HG03175 (cell line): ENCODE results near the gene TTLL5.

ENCODE experiments used
- ATAC-seq: cut with Tn5 transposase; IDR thresholded peaks from one replicate; pipeline ENCODE4 v1.9.1; 2021; ENCODE audit warnings: mild to moderate bottlenecking, moderate library complexity; ENCODE audit not compliant: unreplicated experiment

The TTLL5 gene, protein sequence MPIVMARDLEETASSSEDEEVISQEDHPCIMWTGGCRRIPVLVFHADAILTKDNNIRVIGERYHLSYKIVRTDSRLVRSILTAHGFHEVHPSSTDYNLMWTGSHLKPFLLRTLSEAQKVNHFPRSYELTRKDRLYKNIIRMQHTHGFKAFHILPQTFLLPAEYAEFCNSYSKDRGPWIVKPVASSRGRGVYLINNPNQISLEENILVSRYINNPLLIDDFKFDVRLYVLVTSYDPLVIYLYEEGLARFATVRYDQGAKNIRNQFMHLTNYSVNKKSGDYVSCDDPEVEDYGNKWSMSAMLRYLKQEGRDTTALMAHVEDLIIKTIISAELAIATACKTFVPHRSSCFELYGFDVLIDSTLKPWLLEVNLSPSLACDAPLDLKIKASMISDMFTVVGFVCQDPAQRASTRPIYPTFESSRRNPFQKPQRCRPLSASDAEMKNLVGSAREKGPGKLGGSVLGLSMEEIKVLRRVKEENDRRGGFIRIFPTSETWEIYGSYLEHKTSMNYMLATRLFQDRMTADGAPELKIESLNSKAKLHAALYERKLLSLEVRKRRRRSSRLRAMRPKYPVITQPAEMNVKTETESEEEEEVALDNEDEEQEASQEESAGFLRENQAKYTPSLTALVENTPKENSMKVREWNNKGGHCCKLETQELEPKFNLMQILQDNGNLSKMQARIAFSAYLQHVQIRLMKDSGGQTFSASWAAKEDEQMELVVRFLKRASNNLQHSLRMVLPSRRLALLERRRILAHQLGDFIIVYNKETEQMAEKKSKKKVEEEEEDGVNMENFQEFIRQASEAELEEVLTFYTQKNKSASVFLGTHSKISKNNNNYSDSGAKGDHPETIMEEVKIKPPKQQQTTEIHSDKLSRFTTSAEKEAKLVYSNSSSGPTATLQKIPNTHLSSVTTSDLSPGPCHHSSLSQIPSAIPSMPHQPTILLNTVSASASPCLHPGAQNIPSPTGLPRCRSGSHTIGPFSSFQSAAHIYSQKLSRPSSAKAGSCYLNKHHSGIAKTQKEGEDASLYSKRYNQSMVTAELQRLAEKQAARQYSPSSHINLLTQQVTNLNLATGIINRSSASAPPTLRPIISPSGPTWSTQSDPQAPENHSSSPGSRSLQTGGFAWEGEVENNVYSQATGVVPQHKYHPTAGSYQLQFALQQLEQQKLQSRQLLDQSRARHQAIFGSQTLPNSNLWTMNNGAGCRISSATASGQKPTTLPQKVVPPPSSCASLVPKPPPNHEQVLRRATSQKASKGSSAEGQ (N-terminal part only)

DNA sequence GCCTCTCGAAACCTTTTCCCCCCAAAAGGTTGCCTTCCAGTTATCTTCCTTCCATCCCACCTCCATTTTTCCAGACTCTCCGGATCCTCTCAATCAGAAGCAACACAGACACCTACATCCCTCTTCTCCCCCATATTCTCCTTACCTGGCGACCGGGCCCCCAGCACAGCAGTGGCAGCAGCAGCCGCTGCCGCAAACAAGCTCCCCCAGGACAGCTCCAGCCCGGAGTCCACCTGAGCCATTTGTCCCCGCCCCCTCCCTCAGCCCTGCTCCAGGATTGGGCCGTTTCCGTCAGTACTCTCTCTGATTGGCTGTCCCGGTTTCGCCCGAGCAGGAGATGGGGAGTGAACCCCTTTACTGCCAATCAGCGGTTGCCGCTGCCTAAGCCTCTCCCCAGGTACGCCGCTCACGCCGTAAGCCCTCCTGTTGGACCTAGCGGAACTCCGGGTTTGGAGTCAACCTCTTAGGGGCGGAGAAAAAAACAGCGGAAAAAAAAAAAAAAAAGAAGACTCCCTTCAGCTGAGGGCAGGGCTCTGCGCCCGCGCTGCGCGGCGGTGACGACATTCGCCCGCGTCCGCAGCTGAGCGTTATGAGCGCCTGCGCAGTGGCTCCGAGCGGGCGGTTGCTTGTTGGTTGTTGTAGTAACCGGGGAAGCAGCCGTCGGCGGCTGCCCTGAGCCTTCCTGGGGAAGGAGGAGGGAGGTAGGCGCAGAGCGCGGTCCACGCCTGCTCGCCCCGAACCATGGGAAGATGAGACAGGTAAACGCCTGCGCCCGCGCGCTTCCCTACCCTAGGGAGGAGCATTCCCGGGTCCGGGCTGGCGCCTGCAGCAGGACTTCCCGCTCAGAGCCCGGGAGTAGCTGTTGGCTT lies at the start of gene TTLL5, which contains the start of gene ERG28:
Gene TTLL5 (plus strand): TSS at position 617 of the 869 bp plus-strand sequence. CDS start 1,904 bp downstream, outside the sequence.
Gene ERG28 (minus strand): TSS at position 247 of the 869 bp plus-strand sequence. CDS start 3,374 bp downstream, outside the sequence.
- ATAC-seq, result peak; percentile 97

DNA sequence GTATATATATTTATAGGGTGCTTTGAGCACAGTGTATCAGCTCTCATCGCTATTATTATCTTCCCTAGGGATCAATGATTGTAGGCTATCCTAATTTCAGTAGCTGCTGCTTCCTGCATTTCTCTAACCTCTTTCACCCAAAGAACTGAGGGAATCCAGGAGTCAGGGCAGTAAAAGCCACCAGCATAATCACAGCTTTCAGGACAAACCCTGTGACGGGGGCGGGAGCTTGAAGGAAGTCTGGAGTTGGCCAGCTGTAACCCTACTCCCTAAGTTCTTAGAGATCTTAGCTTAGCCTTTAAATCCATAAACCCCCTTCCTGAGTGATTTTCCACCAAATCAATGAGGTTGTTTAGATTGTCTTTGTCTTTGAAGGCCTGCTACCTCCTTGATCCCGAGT lies 48.9 kb upstream of the TTLL5 start:
- no peak for ATAC-seq

DNA sequence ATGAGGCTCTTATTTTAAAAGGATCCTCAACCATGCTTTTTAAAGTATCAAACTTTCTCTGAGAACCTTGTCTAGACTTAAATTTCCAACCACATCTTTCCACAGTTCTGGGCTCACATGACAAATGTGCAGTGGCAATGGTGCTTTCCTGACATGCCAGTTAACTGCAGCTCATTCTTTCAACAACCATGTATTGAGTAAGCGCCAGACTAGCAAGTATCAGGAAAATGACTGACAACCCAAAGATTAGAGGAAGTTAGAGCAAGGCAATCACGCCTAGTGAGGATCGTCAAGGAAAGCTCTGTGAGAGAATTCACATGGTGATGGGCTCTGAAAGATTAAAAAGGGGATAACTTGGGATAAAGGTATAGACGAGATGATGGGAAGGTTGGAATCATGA lies 46.9 kb upstream of the TTLL5 start:
- ATAC-seq, result no peak

GRCh38 chr14:75615200-75615599 lies 45.8 kb upstream of the TTLL5 start:
- ATAC-seq, result no peak

- no peak for ATAC-seq
Measured at GRCh38 chr14:75619548-75619947, 41.5 kb upstream of the TTLL5 start.

DNA sequence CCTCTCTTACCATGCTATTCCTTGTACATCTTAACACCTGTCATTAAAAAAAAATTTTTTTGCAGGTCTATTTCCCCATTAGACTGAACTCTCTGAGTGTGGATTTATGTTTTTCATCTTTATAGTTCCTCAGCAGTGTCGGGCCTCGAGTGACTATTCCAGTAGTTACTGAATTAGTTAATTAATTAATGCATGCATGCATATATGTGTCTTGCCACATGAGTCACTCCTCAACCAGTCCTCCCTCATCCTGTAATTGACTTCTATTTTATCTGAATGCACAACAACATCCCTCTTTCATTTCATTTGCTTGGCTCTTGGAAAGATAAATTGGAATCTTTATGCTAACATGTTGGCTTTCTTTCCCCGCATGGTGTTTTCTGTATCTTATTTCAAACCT lies 36.0 kb upstream of the TTLL5 start:
- ATAC-seq, result no peak

DNA sequence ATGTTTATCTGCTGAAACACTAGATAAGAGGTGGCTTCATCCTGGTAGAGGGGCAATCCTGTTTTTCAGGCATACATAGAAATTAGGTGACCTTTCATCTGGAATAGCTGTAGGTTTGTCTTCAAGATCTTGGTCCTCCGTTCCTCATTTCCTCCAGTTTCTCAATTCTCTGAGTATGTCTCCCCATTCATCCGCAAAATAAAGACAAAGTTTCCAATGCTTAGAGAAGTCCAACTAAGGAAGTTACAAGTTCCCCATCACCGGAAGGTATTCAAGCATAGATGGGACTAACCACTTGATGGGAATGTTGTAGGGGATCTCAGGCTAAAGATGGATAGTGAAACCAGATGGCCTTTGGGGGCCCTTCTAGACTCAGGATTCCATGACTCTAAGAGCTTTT lies 34.6 kb upstream of the TTLL5 start:
- no peak for ATAC-seq

DNA sequence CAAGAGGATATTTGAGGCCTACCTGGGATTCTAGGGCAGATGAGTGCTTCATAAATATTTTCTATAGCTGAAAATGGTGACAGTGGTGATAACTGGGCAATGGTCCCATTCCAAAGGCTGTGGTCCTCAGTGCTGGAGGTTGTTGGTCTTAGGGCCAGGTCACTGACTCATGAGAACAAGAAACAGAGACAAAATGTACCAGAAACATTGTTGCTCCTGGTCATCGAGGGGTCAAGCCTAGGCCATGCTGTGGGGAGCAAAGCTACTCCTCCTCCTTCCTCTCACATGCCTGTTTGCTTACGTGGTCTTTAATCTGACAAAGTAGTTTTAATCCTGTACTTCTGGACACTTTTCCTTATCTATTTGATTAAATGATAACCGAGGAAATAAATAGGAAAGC lies 34.2 kb upstream of the TTLL5 start:
- ATAC-seq, result no peak

DNA sequence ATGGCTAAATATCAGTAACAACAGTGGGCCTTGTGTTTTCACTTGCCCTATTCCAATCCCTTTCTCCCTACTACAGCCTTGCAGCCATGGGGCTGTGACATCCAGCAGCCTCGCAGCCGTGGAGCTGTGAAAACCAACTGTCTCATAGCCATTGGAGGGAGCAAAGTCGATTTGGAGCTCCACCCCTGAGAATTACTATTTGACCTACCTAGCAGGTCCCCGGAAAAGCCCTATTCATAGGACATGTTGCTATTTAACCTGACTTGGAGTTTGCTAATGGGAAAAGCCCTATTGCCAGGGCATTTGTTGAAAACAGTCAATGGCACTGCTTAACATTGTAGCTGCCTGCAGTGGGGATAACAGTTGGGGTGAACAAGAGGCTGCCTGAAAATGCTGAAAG lies 33.6 kb upstream of the TTLL5 start:
- ATAC-seq, result no peak

- no peak for ATAC-seq
Measured at GRCh38 chr14:75628816-75629215, 32.2 kb upstream of the TTLL5 start.

DNA sequence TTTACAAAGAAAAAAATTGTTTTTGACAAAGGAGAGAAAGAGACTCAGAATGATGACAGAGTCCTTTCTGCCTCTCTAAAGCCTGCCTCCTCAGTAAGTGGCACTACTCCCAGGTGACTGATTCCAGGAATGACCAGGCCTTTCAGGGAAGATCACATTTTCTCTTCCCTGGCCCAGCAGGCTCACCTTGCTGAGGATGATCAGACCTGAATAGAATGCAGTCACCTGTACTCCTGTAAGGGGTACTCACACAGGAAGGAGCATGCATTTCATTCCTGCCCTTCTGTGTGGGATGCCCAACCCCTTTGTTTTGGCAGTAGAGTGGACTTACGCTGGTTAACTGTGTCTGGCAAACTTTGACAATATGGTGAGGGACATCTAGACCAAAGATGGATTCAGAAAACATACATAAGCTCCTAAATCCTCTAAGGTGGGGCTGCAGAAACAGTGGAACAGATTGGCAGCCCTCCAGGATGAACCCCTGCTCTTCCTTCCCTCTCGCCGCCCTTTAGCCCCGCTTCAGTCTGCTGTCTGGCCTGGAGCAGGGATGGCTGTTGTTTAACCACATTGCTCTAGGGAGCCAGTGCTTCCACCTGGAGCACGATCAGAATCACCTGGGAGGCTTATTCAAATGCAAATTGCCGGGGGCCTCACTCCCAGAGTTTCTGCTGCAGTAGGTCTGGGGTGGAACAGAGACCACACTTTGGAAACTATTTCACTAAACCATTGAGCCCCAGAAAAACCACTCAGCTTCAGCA lies 30.2 kb upstream of the TTLL5 start:
- no peak for ATAC-seq

GRCh38 chr14:75631453-75631831 lies 29.6 kb upstream of the TTLL5 start:
- ATAC-seq, result no peak

- no peak for ATAC-seq
Measured at GRCh38 chr14:75634848-75635247, 26.2 kb upstream of the TTLL5 start.

DNA sequence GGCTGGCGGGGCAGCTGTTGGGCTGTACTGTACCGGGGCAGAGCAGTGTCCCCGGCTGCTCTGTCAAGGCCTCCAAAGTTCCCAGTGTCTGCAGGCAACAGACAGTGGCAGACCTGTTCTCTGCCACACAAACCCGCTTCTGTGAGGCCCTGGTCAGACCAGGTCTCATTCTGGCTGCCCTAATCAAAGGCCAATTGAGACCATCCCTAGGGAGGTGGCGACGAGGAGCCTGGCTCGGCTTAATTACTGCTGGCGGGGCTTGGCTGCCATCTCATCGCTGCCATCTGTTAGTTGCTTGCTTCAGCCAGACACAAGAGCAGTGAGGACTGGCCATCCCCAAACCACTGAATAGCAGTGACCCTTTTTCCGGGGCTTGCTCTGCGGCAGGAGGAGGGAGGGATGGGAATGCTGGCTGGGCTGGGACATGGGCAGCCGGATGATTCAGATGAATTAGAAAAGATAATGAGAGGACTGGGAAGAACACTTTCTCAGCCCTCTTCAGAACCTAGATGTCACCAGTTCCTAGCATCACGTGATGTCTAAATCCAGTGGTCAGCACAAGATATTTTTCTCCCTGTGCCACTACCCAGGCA lies 24.9 kb upstream of the TTLL5 start:
- ATAC-seq, result no peak

DNA sequence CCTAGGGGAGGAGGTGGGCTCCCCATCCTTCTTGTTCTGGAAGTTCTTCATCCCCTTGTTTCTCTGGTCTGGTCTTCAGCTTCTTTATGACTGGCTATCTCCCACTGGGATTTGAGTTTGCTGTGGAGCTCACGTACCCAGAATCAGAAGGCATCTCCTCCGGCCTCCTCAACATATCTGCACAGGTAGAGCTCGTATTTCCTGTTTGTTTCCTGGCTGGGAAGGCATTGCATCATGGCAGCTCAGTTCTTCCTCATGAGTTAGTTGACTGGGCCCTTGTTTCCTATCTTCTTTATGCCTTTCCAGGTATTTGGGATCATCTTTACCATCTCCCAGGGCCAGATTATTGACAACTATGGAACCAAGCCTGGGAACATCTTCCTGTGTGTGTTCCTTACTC lies 20.2 kb upstream of the TTLL5 start:
- no peak for ATAC-seq

DNA sequence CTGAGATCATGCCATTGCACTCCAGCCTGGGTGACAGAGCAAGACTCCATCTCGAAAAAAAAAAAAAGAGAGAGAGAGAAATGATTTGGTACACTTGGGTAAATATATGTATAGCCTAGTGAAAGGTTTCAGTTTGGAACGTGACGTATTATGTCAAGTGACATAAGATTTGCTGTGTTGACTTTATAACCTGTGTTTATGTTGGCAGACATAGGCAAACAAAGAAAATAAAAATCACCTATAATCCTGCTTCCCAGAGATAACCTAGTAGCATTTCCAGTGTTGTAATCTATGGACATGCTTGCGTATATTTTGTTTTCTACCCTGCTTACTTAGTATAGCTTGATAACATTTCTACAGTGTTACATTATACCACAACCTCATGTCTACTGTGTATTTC lies 17.1 kb upstream of the TTLL5 start:
- no peak for ATAC-seq

DNA sequence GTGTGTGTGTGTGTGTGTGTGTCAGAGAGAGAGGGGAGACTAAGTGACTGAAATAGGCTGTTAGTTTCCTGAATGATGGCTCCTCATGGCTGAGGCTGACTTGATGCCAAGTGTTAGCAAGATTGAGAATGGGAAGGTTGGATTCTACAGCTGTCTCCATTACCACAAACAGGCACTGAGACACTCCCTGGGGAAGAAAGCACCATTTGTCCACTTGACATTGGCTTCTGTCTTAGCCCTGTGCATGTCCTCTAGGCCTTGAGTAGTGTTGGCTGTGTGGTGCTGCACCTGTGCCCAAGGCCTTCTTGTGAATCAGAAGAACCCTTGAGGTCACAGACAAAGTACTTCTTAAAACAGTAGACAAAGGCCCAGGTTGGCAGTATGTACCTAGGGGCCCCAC lies 16.0 kb upstream of the TTLL5 start:
- no peak for ATAC-seq

GRCh38 chr14:75646762-75647161 lies 14.3 kb upstream of the TTLL5 start:
- no peak for ATAC-seq

GRCh38 chr14:75647640-75648039 lies 13.4 kb upstream of the TTLL5 start:
- ATAC-seq, result no peak
